H9 (cell line): ENCODE measurements around the gene SPOUT1. TPM values are rescaled to one million over a fixed set of nuclear protein-coding genes. Genes with fewer than 3 reads are reported as not detected.
A peak's percentile ranks its signal among the peaks of the same experiment; 100 is the strongest.

Source experiments
- DNase-seq: peaks from one replicate; pipeline ENCODE4 v3.0.0-alpha.2; 2017
- H2AFZ ChIP-seq: one replicate; pipeline ENCODE4 v1.6.1; 2013; ENCODE audit warnings: mild to moderate bottlenecking, low read length, control low read depth, moderate library complexity
- H2AK5ac ChIP-seq: 2 replicates; pipeline ENCODE4 v1.6.1; 2013; ENCODE audit warnings: low read length, control low read depth, mixed read lengths; ENCODE audit not compliant: insufficient read length
- H2BK120ac ChIP-seq: one replicate; pipeline ENCODE4 v1.6.1; 2013; ENCODE audit warnings: low read depth, mild to moderate bottlenecking, low read length, control low read depth, inconsistent platforms; ENCODE audit not compliant: poor library complexity, severe bottlenecking
- H2BK12ac ChIP-seq: 2 replicates; pipeline ENCODE4 v1.6.1; 2013; ENCODE audit warnings: low read length, control low read depth, mixed read lengths, low read depth; ENCODE audit not compliant: insufficient read length
- H2BK15ac ChIP-seq: 2 replicates; pipeline ENCODE4 v1.6.1; 2013; ENCODE audit warnings: low read depth, low read length, control low read depth
- H2BK20ac ChIP-seq: one replicate; pipeline ENCODE4 v1.6.1; 2013; ENCODE audit warnings: low read depth, mild to moderate bottlenecking, low read length, control low read depth, inconsistent platforms; ENCODE audit not compliant: poor library complexity, severe bottlenecking
- H2BK5ac ChIP-seq: 2 replicates; pipeline ENCODE4 v1.6.1; 2013; ENCODE audit warnings: low read length, control low read depth, mixed read lengths; ENCODE audit not compliant: insufficient read length
- H3K14ac ChIP-seq: 2 replicates; pipeline ENCODE4 v1.6.1; 2013; ENCODE audit warnings: low read length, control low read depth; ENCODE audit not compliant: insufficient read depth
- H3K18ac ChIP-seq: 2 replicates; pipeline ENCODE4 v1.6.1; 2013; ENCODE audit warnings: low read depth, mild to moderate bottlenecking, mixed read lengths, low read length, control low read depth; ENCODE audit not compliant: insufficient read length
- H3K23ac ChIP-seq: 2 replicates; pipeline ENCODE4 v1.6.1; 2013; ENCODE audit warnings: low read length, control low read depth, mixed read lengths, low read depth; ENCODE audit not compliant: insufficient read length
- H3K23me2 ChIP-seq: 2 replicates; pipeline ENCODE4 v1.6.1; 2013; ENCODE audit warnings: low read depth, mild to moderate bottlenecking, mixed read lengths, low read length, control low read depth; ENCODE audit not compliant: insufficient read length, poor library complexity, severe bottlenecking
- H3K27ac ChIP-seq: 2 replicates; pipeline ENCODE4 v1.5.1; 2013; ENCODE audit warnings: low read length, control low read depth, mixed read lengths, low read depth; ENCODE audit not compliant: insufficient read length
- H3K27me3 ChIP-seq: 2 replicates; pipeline ENCODE4 v1.6.1; 2013; ENCODE audit warnings: low read length, control low read depth, inconsistent platforms; ENCODE audit not compliant: insufficient read depth
- H3K4ac ChIP-seq: 2 replicates; pipeline ENCODE4 v1.6.1; 2013; ENCODE audit warnings: low read depth, mild to moderate bottlenecking, control low read depth, inconsistent platforms, low read length, moderate library complexity
- H3K4me1 ChIP-seq: 2 replicates; pipeline ENCODE4 v1.6.1; 2013; ENCODE audit warnings: low read length, control low read depth, inconsistent platforms; ENCODE audit not compliant: insufficient read depth
- H3K4me2 ChIP-seq: 2 replicates; pipeline ENCODE4 v1.6.1; 2013; ENCODE audit warnings: low read length, control low read depth, mixed read lengths; ENCODE audit not compliant: insufficient read length, insufficient read depth
- H3K56ac ChIP-seq: 2 replicates; pipeline ENCODE4 v1.6.1; 2013; ENCODE audit warnings: low read depth, mild to moderate bottlenecking, mixed read lengths, low read length, control low read depth; ENCODE audit not compliant: insufficient read length
- H3K79me1 ChIP-seq: 2 replicates; pipeline ENCODE4 v1.6.1; 2013; ENCODE audit warnings: low read depth, mild to moderate bottlenecking, moderate library complexity, low read length, control low read depth, inconsistent platforms; ENCODE audit not compliant: insufficient read depth, poor library complexity, severe bottlenecking
- H3K79me2 ChIP-seq: 2 replicates; pipeline ENCODE4 v1.6.1; 2013; ENCODE audit warnings: low read length, control low read depth, inconsistent platforms; ENCODE audit not compliant: insufficient read depth
- H3K9ac ChIP-seq: 2 replicates; pipeline ENCODE4 v1.6.1; 2013; ENCODE audit warnings: low read length, control low read depth, mixed read lengths; ENCODE audit not compliant: insufficient read length; ENCODE audit errors: extremely low read depth
- H3K9me3 ChIP-seq: one replicate; pipeline ENCODE4 v1.6.1; 2013; ENCODE audit warnings: low read depth, low read length, inconsistent platforms; ENCODE audit not compliant: control insufficient read depth
- H3T11ph ChIP-seq: one replicate; pipeline ENCODE4 v1.6.1; 2013; ENCODE audit warnings: mild to moderate bottlenecking, low read length, control low read depth, inconsistent platforms
- H4K20me1 ChIP-seq: one replicate; pipeline ENCODE4 v1.6.1; 2013; ENCODE audit not compliant: control insufficient read depth, insufficient read length, insufficient read depth
- H4K5ac ChIP-seq: 2 replicates; pipeline ENCODE4 v1.6.1; 2013; ENCODE audit warnings: low read depth, mild to moderate bottlenecking, mixed read lengths, low read length, control low read depth; ENCODE audit not compliant: insufficient read length
- H4K8ac ChIP-seq: replicated peaks from 2 replicates; pipeline ENCODE4 v1.6.1; 2013; ENCODE audit warnings: low read length, control low read depth, mixed read lengths, low read depth; ENCODE audit not compliant: insufficient read length
- H4K91ac ChIP-seq: 2 replicates; pipeline ENCODE4 v1.6.1; 2013; ENCODE audit warnings: low read depth, mild to moderate bottlenecking, moderate library complexity, mixed read lengths, low read length, control low read depth; ENCODE audit not compliant: insufficient read length
- H3K27ac Mint-ChIP-seq, 3 experiments: 2 replicates in 2 of 3; 3 replicates in 1 of 3; pipeline ENCODE4 v1.8.0; 2020 to 2021; ENCODE audit warnings: mixed read lengths in 3 of 3, mild to moderate bottlenecking in 1 of 3, moderate library complexity in 1 of 3
- H3K27me3 Mint-ChIP-seq: 2 replicates; pipeline ENCODE4 v1.8.0; 2021; ENCODE audit warnings: low read depth, mild to moderate bottlenecking, moderate library complexity, mixed read lengths
- H3K36me3 Mint-ChIP-seq, 3 experiments: 2 replicates in 2 of 3; 3 replicates in 1 of 3; pipeline ENCODE4 v1.8.0; 2020 to 2021; ENCODE audit warnings: low read depth in 3 of 3, mixed read lengths in 3 of 3; ENCODE audit not compliant: insufficient read depth in 1 of 3
- H3K4me1 Mint-ChIP-seq, 2 experiments: 2 replicates each; pipeline ENCODE4 v1.8.0; 2020; ENCODE audit warnings: mixed read lengths in 2 of 2
- H3K4me3 Mint-ChIP-seq, 2 experiments: 2 replicates in 1 of 2; 3 replicates in 1 of 2; pipeline ENCODE4 v1.8.0; 2020 to 2021; ENCODE audit warnings: mild to moderate bottlenecking in 2 of 2, mixed read lengths in 2 of 2, moderate library complexity in 1 of 2
- H3K9me3 Mint-ChIP-seq, 2 experiments: 2 replicates in 1 of 2; 3 replicates in 1 of 2; pipeline ENCODE4 v1.8.0; 2020; ENCODE audit warnings: mild to moderate bottlenecking in 2 of 2, mixed read lengths in 2 of 2, moderate library complexity in 1 of 2
- WGBS: extraction: QIAGEN DNeasy Blood & Tissue Kit; methylation state at CpG from one replicate; pipeline ENCODE4 v1.1.7; 2013; ENCODE audit warnings: missing lambda C conversion rate, low lambda C conversion rate, mixed read lengths; ENCODE audit not compliant: insufficient read length; ENCODE audit errors: extremely low coverage; 5-methylcytosine and 5-hydroxymethylcytosine counted together
- total RNA-seq: library from RNA; stranded (reverse); gene quantifications from 2 replicates; pipeline ENCODE4 v1.2.1, GENCODE V29; 2021
- TF ChIP-seq, protein P1 (sequence below): fragments of 200-600 bp; sonication (generic); conservative IDR thresholded peaks from 3 replicates; pipeline ENCODE4 v1.8.0; 2021; ENCODE audit warnings: antibody characterized with exemption, mild to moderate bottlenecking

SPOUT1 gene
- total RNA-seq, 1 experiment from 2014 or later: 86.3 TPM

DNA sequence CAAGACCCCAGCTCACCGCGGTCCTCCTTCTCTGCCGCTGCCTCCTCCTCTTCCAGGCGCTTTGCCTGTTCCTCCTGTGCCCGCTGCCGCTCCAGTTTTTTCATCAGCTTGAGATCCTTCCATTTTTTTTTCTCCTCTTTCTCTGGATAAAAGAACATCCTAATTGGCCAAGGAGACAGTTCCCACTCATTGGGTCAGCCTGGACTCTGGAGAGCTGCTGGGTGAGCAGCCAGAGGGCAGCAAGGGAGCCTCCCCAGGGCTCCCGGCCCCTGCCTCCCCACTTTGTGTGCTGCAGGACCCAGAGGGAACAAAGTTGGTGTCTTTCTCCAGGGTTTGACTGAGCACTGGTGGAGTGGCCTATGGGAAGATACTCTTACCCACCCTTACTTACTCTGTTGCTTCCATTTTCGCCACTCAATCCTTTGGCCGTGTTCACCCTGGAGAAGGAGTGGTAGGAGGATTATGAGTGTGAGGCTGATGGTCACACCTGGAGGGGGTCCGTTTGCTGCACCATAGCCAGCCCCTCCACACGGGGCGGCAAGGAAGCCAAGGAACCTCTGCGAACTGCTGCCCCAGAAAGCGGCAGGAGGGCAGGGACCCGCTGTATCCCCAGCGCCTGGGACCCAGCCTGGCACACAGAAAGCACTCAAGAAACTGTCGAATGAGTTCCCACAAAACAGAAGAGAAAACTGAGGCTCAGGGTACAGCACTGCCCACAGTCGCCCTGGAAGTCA, 708 bp downstream of the SPOUT1 start:
- H3K23ac ChIP-seq: no peak overlapping the region
- Mint-ChIP-seq H3K4me1 (peaks cover 6 to 10% of the 10 kb centered on the region in 2 experiments), H3K9me3 (no peaks in the 10 kb centered on the region), H3K27me3 (no peaks in the 10 kb centered on the region), H3K4me3 (peak overlapping the region; percentile 90 to 93), H3K27ac (peak overlapping the region; percentile 43 to 96 (median 89); a peak in 5 of 7 replicates), H3K36me3 (peaks cover 38 to 62% (median 56%) of the 10 kb centered on the region in 3 experiments; a peak in 6 of 7 replicates)
- H3K27me3 ChIP-seq: no peaks in the 10 kb centered on the region
- H3K4me1 ChIP-seq: no peaks in the 10 kb centered on the region
- no peak overlapping the region for H2BK12ac ChIP-seq
- H3K79me1 ChIP-seq: peaks cover 8% of the 10 kb centered on the region
- no CpG with 5 or more reads among the region's 18 CpGs for WGBS
- no peak overlapping the region for H4K5ac ChIP-seq
- peak overlapping the region; percentile 79 for H3K9ac ChIP-seq
- H4K8ac ChIP-seq: no peak overlapping the region
- no peaks in the 10 kb centered on the region for H3K9me3 ChIP-seq
- H3K4ac ChIP-seq: no peak overlapping the region
- no peaks in the 10 kb centered on the region for H4K20me1 ChIP-seq
- H3K4me2 ChIP-seq: peak overlapping the region; percentile 91
- TF ChIP-seq, protein P1, sequence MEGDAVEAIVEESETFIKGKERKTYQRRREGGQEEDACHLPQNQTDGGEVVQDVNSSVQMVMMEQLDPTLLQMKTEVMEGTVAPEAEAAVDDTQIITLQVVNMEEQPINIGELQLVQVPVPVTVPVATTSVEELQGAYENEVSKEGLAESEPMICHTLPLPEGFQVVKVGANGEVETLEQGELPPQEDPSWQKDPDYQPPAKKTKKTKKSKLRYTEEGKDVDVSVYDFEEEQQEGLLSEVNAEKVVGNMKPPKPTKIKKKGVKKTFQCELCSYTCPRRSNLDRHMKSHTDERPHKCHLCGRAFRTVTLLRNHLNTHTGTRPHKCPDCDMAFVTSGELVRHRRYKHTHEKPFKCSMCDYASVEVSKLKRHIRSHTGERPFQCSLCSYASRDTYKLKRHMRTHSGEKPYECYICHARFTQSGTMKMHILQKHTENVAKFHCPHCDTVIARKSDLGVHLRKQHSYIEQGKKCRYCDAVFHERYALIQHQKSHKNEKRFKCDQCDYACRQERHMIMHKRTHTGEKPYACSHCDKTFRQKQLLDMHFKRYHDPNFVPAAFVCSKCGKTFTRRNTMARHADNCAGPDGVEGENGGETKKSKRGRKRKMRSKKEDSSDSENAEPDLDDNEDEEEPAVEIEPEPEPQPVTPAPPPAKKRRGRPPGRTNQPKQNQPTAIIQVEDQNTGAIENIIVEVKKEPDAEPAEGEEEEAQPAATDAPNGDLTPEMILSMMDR: no peak
- no peak overlapping the region for H2AFZ ChIP-seq
- H3K27ac ChIP-seq: no peak overlapping the region
- H3T11ph ChIP-seq: no peak overlapping the region
- no peak overlapping the region for H2BK120ac ChIP-seq
- no peak overlapping the region for H3K18ac ChIP-seq
- no peak overlapping the region for H2BK15ac ChIP-seq
- peaks cover 8% of the 10 kb centered on the region for H3K23me2 ChIP-seq
- H3K79me2 ChIP-seq: peaks cover 3% of the 10 kb centered on the region; the same call in 1 of the 2 replicates
- H3K14ac ChIP-seq: peak overlapping the region; percentile 70; the same call in 1 of the 2 replicates
- DNase-seq: no peak
- no peak overlapping the region for H3K56ac ChIP-seq
- H2AK5ac ChIP-seq: no peak overlapping the region
- no peak overlapping the region for H4K91ac ChIP-seq
- H2BK20ac ChIP-seq: no peak overlapping the region
- H2BK5ac ChIP-seq: no peak overlapping the region
